Smooth muscle cell of the coronary artery (primary cell): ENCODE results near the gene DNAJC16. TPM values are rescaled to one million over a fixed set of nuclear protein-coding genes. Genes with fewer than 3 reads are reported as not detected.

ENCODE experiments used
- total RNA-seq: library from RNA; depleted of rRNA; stranded (reverse); fragments of >200 nt; gene quantifications from 2 replicates; pipeline ENCODE4 v1.2.3, GENCODE V29; 2014; ENCODE audit warnings: low replicate concordance

Gene DNAJC16
- 10.4 and 15.9 TPM in 2 replicates for total RNA-seq

DNA sequence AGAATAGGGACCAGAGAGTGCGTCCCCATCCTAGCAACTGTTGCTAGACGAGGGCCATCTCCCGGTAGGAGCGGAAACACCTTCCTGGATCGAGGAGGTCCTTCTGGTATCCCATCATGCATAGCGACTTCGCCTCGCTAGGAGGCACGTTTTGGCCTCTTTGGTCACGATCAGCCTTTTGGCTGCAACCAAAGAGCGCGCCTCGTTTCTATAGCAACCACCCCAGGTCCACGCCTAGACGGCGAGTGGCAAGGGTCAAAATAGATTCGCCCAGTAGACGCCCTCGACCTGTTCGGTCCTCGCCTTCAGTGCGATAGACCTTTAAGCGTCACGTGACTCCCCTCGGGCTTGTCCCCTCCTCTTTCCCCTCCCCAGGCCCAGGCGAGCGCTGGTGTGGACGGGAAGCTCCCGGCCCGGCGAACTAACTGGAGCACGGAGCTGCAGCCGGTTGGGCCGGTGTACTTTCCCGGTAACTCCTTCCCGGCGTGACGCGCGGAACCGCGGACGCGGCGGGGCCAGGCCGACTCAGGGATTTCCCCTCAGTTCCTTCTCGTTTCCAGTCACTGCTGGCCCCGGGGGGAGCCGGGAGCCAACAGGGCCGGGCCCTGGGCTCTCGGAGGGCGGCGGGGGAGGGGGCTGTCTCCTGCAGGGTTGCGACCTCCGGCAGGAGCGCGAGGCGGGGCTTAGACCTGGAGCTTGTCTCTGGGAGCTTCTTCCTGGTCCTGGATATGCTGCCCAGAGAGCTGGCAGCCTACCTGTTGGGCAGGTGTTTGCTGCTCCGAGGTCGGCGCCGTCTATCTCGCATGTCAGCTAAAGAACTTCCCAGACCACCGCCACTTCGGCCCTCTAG, at the start of gene DNAJC16:
TSS of gene DNAJC16 (plus strand) at position 359 of the 850 bp plus-strand sequence. CDS start 2,258 bp downstream, outside the sequence.

GRCh38 chr1:15524021-15524282, 2.7 kb upstream of the DNAJC16 start, which contains the start of gene CASP9:
CASP9 (minus strand) TSS chr1:15524215; CDS start chr1:15524200, 15 bp downstream.

DNA sequence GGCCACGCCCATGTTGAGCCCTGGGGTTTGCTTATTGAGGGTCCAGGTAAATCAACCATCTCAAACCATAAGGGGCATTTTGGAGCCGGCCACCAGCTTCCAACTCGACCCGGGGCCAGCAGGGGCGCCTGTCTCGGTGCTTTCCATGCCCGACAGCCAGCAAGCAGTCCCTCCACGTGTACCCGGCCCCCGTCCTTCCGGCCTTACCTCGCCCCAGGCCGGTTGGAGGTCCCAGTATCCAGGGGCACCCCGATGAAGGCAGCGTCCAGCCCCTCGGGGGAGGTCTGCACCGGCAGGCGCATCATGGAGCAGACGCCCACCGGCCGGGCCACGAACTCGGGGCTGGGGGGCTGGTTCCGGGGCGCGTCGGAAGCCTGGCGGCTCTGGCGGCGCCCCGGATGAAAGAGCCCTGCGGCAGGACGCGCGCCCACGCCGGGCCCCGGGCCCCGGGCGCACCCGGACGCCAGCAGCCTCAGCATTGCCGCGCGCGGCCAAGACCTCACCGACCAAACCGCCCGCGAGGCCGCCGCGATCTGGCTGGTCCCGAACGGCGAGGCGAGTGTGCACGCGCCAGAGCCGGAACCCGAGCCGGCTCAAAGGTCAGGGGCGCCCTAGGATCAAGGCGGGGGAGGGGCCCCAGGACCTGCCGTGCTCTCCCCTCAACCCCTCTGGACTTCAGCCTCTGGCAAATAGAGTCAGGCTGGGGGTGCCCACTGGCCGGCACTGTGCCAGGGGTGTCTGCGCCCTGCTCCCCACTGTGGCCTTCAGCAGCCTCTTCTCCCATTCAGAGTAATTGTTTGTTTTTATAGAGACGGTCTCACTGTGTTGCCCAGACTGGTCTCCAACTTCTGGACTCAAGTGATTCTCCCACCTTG, 58.1 kb downstream of the DNAJC16 start, which contains the start of gene AGMAT:
TSS of gene AGMAT (minus strand) at position 563 of the 875 bp plus-strand sequence. CDS start at position 479, 84 bp downstream.

DNA sequence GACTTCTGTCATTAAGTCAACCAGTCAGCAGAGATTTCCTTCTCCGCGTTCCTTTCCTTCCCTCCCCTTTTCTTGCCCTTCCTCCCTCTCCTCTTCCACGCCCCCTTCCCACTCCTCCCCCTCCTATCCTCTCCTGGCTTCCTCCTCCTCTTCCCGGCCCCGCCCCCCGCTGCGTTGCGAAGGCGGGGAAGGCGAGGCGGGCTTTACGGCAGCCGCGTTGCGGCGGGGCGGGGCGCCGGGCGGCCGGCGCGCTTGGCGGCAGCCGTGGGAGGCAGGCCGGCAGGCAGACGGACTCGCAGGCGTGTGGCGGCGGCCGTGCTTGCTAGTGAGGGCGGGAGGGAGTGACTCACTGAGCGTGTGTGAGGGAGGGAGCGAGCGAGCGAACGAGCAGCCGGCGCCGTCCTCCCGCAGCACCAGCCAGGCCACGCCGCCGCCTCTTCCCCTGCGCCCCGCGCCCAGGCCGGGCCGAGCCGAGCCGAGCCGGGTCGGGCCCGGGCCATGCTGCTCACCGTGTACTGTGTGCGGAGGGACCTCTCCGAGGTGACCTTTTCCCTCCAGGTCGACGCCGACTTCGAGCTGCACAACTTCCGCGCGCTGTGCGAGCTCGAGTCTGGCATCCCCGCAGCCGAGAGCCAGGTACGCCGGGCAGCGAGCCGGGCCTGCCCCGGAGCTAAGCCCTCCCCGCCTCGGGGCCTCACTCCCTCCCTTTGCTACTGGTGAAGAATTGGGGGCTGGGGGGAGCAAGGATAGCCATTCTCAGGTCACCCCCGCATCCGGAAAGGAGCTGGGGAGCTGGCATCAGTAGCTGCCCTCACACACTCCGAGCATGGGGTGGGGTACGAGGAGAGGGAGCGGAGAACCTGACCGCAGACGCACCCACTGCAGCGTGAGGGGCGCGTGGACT, 90.8 kb downstream of the DNAJC16 start, which contains the start of gene DDI2:
TSS of gene DDI2 (plus strand) at position 286 of the 904 bp plus-strand sequence. CDS start at position 499, 213 bp downstream.

Other genes starting within 250 kb of the DNAJC16 start
- gene EFHD2, start 117.0 kb upstream of the DNAJC16 start, total RNA-seq: 5.6 and 13.4 TPM in 2 replicates
- gene CTRC, start 88.4 kb upstream of the DNAJC16 start, total RNA-seq: 0.15 TPM in 1 of 2 replicates, not detected in the other
- gene CELA2A, start 70.1 kb upstream of the DNAJC16 start, total RNA-seq: not detected in 2 replicates
- not detected in 2 replicates for gene CELA2B, start 50.7 kb upstream of the DNAJC16 start, total RNA-seq
- gene CASP9, start 2.6 kb upstream of the DNAJC16 start, total RNA-seq: 3.8 and 3.9 TPM in 2 replicates
- gene AGMAT, start 58.2 kb downstream of the DNAJC16 start, total RNA-seq: 0.23 and 0.53 TPM in 2 replicates
- 8.4 and 14.0 TPM in 2 replicates for gene DDI2, start 90.6 kb downstream of the DNAJC16 start, total RNA-seq
- 55.4 and 128 TPM in 2 replicates for gene PLEKHM2, start 157.5 kb downstream of the DNAJC16 start, total RNA-seq
- 0.30 and 0.47 TPM in 2 replicates for gene SLC25A34, start 209.4 kb downstream of the DNAJC16 start, total RNA-seq
- not detected in 2 replicates for gene TMEM82, start 215.7 kb downstream of the DNAJC16 start, total RNA-seq
- gene FBLIM1, start 231.9 kb downstream of the DNAJC16 start, total RNA-seq: 13.0 and 143 TPM in 2 replicates